ENCODE data around the gene PCMTD2. TPM values are rescaled to one million over a fixed set of nuclear protein-coding genes. Genes with fewer than 3 reads are reported as not detected.

The PCMTD2 gene
- polyA plus RNA-seq, 2 of the 4 experiments (the other 2 are of a cell fraction): 19.9 to 41.8 TPM

DNA sequence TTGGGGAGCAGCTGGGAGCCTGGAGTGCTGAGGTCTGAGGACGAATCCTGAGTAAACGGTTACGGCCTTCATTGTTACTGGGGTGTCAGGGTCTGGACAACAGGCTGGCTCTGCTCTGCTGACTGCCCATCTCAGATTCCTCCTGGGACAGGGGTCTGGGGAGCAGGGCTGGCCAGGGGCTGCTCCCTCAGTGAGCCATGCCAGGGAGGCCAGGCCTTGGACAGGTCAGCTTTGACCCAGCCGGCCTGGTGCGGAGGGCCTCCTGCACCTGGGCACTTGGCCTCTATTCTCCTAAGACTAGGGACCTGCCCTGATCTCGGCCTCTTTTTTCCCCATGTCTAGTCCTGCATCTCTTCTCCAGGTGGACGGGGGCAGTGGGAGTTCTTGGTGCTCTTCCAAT is 46.4 kb upstream of the PCMTD2 start (continued):
- TF ChIP-seq SMC3 (IDR thresholded peaks at IDR 0.05) (no peak), RFX5 (IDR thresholded peaks at IDR 0.05) (no peak)

DNA sequence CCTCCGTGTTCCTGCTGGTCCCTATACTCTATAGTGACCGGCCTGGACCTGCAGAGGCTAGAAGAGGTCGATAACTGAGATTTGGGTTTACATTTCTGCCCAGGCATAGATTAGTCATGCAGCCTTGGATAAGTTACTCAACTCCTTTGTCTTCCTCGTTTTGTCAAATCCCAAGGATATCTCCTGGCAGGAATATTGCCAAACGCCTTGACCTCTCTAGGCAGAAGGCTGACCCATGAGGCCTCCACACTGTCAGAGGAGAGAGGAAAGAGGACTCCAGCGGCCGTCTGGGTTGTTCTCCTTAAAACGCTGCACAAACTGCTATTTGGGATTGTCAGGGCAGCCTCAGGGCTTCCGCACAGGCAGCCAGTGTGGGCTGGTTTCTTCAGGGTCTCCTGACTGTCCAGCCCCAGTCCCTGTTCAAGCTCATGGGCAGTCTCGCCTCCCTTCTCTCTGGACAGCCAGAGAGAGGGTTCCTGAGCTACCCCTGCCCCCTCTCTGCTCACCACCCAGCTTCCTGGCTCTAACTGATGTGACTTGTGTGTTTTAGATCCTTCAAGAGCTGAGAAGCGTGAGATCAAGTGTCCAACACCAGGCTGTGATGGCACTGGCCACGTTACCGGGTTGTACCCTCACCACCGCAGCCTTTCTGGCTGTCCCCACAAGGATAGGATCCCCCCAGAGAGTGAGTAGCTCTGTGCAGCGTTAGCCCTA is 44.7 kb upstream of the PCMTD2 start:
- no peaks in the 10 kb centered on the region for H3K9me3 ChIP-seq
- TF ChIP-seq, protein P1, sequence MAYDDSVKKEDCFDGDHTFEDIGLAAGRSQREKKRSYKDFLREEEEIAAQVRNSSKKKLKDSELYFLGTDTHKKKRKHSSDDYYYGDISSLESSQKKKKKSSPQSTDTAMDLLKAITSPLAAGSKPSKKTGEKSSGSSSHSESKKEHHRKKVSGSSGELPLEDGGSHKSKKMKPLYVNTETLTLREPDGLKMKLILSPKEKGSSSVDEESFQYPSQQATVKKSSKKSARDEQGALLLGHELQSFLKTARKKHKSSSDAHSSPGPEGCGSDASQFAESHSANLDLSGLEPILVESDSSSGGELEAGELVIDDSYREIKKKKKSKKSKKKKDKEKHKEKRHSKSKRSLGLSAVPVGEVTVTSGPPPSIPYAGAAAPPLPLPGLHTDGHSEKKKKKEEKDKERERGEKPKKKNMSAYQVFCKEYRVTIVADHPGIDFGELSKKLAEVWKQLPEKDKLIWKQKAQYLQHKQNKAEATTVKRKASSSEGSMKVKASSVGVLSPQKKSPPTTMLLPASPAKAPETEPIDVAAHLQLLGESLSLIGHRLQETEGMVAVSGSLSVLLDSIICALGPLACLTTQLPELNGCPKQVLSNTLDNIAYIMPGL (CRISPR knock-in tag; IDR thresholded peaks at IDR 0.05; ENCODE audit: borderline replicate concordance): no peak
- TF ChIP-seq, protein P2, sequence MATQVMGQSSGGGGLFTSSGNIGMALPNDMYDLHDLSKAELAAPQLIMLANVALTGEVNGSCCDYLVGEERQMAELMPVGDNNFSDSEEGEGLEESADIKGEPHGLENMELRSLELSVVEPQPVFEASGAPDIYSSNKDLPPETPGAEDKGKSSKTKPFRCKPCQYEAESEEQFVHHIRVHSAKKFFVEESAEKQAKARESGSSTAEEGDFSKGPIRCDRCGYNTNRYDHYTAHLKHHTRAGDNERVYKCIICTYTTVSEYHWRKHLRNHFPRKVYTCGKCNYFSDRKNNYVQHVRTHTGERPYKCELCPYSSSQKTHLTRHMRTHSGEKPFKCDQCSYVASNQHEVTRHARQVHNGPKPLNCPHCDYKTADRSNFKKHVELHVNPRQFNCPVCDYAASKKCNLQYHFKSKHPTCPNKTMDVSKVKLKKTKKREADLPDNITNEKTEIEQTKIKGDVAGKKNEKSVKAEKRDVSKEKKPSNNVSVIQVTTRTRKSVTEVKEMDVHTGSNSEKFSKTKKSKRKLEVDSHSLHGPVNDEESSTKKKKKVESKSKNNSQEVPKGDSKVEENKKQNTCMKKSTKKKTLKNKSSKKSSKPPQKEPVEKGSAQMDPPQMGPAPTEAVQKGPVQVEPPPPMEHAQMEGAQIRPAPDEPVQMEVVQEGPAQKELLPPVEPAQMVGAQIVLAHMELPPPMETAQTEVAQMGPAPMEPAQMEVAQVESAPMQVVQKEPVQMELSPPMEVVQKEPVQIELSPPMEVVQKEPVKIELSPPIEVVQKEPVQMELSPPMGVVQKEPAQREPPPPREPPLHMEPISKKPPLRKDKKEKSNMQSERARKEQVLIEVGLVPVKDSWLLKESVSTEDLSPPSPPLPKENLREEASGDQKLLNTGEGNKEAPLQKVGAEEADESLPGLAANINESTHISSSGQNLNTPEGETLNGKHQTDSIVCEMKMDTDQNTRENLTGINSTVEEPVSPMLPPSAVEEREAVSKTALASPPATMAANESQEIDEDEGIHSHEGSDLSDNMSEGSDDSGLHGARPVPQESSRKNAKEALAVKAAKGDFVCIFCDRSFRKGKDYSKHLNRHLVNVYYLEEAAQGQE (IDR thresholded peaks at IDR 0.05): no peak
- no peak for TF ChIP-seq ESRRA (IDR thresholded peaks at IDR 0.05; ENCODE audit: borderline replicate concordance, low read length)
- TF ChIP-seq PHF8 (IDR thresholded peaks at IDR 0.05; ENCODE audit: borderline replicate concordance, low read depth): no peak
- TF ChIP-seq TP53 (CRISPR knock-in tag; IDR thresholded peaks at IDR 0.05): no peak
- 31% methylated on average over 15 of the region's 15 CpGs for WGBS (ENCODE audit: missing lambda C conversion rate)
- H3K4me2 ChIP-seq: no peak overlapping the region
- CTCF ChIA-PET: no interaction called here
- H3K4me1 ChIP-seq: no peaks in the 10 kb centered on the region
- POLR2A ChIA-PET: no interaction called here
- no peak overlapping the region for H3K4me3 ChIP-seq
- H3K27ac ChIP-seq: no peak overlapping the region
- no peak for FAIRE-seq
- no peak for DNase-seq (ENCODE audit: low read depth in 1 of 2, low spot score in 1 of 2)
- no peak for ATAC-seq

DNA sequence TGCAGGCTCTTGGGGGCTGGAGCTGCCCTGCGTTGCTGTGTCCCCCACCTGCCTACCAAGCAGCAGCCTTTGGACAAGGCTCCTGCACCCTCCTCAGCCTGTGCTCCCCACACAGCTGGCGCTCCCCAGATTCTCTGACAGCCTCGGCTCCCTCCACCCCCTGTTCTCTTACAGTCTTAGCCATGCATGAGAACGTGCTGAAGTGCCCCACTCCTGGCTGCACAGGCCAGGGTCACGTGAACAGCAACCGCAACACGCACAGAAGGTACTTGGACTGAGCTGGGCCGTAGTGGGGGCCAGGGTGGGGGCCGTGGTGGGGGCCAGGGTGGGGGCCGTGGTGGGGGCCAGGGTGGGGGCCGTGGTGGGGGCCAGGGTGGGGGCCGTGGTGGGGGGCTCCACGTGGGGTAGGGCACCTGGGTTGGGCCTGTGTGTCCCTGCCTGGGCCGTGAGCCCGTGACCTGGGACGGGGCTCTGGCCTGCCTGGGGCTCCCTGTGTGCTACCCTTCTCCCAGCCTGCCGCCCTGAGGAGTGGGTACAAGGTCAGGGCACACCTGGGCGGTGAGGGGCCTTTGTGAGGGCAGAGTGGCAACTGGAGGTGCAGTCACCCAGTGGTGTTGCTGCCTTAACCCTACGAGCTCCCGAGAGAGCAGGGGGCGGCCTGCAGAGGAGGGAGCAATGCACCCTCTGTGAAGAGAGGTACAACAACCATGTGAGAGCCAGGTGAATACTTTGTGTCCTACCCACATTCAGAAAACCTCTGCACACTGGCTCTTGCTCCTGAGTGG is 43.5 kb upstream of the PCMTD2 start:
- FAIRE-seq: no peak
- TF ChIP-seq HOXA7 (CRISPR knock-in tag; IDR thresholded peaks at IDR 0.05) (no peak), CBX8 (IDR thresholded peaks at IDR 0.05) (no peak), POLR2A (IDR thresholded peaks at IDR 0.05; ENCODE audit: low read length) (no peak), MYC (IDR thresholded peaks at IDR 0.05; ENCODE audit: borderline replicate concordance, low read length) (no peak), CEBPB (IDR thresholded peaks at IDR 0.05) (no peak), ZFP36 (IDR thresholded peaks at IDR 0.05; ENCODE audit: borderline replicate concordance, partially characterized antibody) (no peak), RNF2 (IDR thresholded peaks at IDR 0.05; ENCODE audit: borderline replicate concordance, low read depth) (no peak), ZSCAN20 (CRISPR knock-in tag; IDR thresholded peaks at IDR 0.05) (no peak)
- TF ChIP-seq, protein P3, sequence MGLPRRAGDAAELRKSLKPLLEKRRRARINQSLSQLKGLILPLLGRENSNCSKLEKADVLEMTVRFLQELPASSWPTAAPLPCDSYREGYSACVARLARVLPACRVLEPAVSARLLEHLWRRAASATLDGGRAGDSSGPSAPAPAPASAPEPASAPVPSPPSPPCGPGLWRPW (IDR thresholded peaks at IDR 0.05): no peak
- no peaks in the 10 kb centered on the region for H3K4me1 ChIP-seq

More for the DNA sequence above, 43.5 kb upstream of the PCMTD2 start:
- DNase-seq (ENCODE audit: low read depth in 1 of 2, low spot score in 1 of 2): no peak
- 45% methylated on average over 8 of the region's 21 CpGs for WGBS (ENCODE audit: missing lambda C conversion rate)
- ChIA-PET CTCF (interaction anchor here (1.0 kb wide), 1 partner anchor 13 kb away, joined by 3 read pairs; no protein-coding TSS in a partner anchor), POLR2A (no interaction called here)
- no peak overlapping the region for H3K27ac ChIP-seq
- H3K4me2 ChIP-seq: no peak overlapping the region
- ATAC-seq: no peak
- no peaks in the 10 kb centered on the region for H3K9me3 ChIP-seq
- no peak overlapping the region for H3K4me3 ChIP-seq
